Suppressor macrophage treated with lipopolysaccharide for 1 hour (primary cell): ENCODE results near the gene MID1IP1.
A peak's percentile ranks its signal among the peaks of the same experiment; 100 is the strongest.

Source experiments
- DNase-seq, 3 donors: peaks; one replicate each; pipeline ENCODE4 v3.0.0-alpha.2; 2020 to 2022

Gene MID1IP1

GRCh38 chrX:38800981-38801845, at the start of gene MID1IP1:
Gene MID1IP1, plus strand, starts transcription at chrX:38801459. Its CDS starts 3,488 bp downstream, at chrX:38804947.
- peak; percentile 90 to 92 (median 91) for DNase-seq

- peak; percentile 36 to 52 (median 49) for DNase-seq
Observed at GRCh38 chrX:38754102-38754790, 47.0 kb upstream of the MID1IP1 start.

- DNase-seq = no peak
Observed at GRCh38 chrX:38754818-38755718, 46.2 kb upstream of the MID1IP1 start.

- DNase-seq = no peak
Observed at GRCh38 chrX:38760883-38761282, 40.4 kb upstream of the MID1IP1 start.

- peak; percentile 20 to 53 (median 31) for DNase-seq
Observed at GRCh38 chrX:38768079-38768478, 33.2 kb upstream of the MID1IP1 start.

GRCh38 chrX:38770152-38770551, 31.1 kb upstream of the MID1IP1 start:
- no peak for DNase-seq

- no peak for DNase-seq
Observed at GRCh38 chrX:38774249-38774648, 27.0 kb upstream of the MID1IP1 start.

GRCh38 chrX:38796946-38797345, 4.3 kb upstream of the MID1IP1 start:
- DNase-seq = no peak

GRCh38 chrX:38798956-38799355, 2.3 kb upstream of the MID1IP1 start:
- DNase-seq = peak in 2 of 3 donors; percentile 28 to 32

- no peak for DNase-seq
Observed at GRCh38 chrX:38799995-38800580, 1.2 kb upstream of the MID1IP1 start.

- DNase-seq = no peak
Observed at GRCh38 chrX:38803243-38803587, 2.0 kb downstream of the MID1IP1 start.

- peak; percentile 75 to 91 (median 83) for DNase-seq
Observed at GRCh38 chrX:38803588-38804431, 2.6 kb downstream of the MID1IP1 start.

GRCh38 chrX:38804432-38804681, 3.1 kb downstream of the MID1IP1 start:
- DNase-seq = peak in 1 of 3 donors; percentile 54

- peak; percentile 42 to 65 (median 49) for DNase-seq
Observed at GRCh38 chrX:38804682-38805431, 3.6 kb downstream of the MID1IP1 start.

GRCh38 chrX:38805432-38806389, 4.5 kb downstream of the MID1IP1 start:
- DNase-seq = peak; percentile 80 to 88 (median 82)

- no peak for DNase-seq
Observed at GRCh38 chrX:38806875-38807621, 5.8 kb downstream of the MID1IP1 start.

- no peak for DNase-seq
Observed at GRCh38 chrX:38807873-38808272, 6.6 kb downstream of the MID1IP1 start.

GRCh38 chrX:38811515-38812243, 10.4 kb downstream of the MID1IP1 start:
- no peak for DNase-seq
